WTC11 (cell line): ENCODE results near the gene CD37. TPM values are rescaled to one million over a fixed set of nuclear protein-coding genes. Genes with fewer than 3 reads are reported as not detected.

Experiments used
- ATAC-seq: fragments of 200-7000 bp; cut with Tn5 transposase; 2 replicates; pipeline ENCODE4 v1.10.0; 2021; ENCODE audit warnings: mild to moderate bottlenecking, moderate library complexity
- CTCF ChIA-PET: fragments of 300-600 bp; sonication (Branson Sonifier 250); formaldehyde crosslinking; loops from one replicate; lab custom pipeline; 2021; ENCODE audit warnings: antibody characterized with exemption; lab: Charles Lee
- POLR2A ChIA-PET: fragments of 350-600 bp; sonication (Branson Sonifier 250); formaldehyde crosslinking; loops from one replicate; lab custom pipeline; 2021; ENCODE audit warnings: antibody characterized with exemption; lab: Charles Lee
- DNase-seq: peaks from one replicate; pipeline ENCODE4 v3.0.0; 2021; ENCODE audit warnings: low spot score
- H3K27ac Mint-ChIP-seq: 2 replicates; pipeline ENCODE4 v1.8.0; 2021; ENCODE audit warnings: mixed read lengths
- H3K27me3 Mint-ChIP-seq: 2 replicates; pipeline ENCODE4 v1.8.0; 2021; ENCODE audit warnings: low read depth, mild to moderate bottlenecking, moderate library complexity, mixed read lengths
- H3K36me3 Mint-ChIP-seq: 2 replicates; pipeline ENCODE4 v1.8.0; 2021; ENCODE audit warnings: mixed read lengths
- H3K4me1 Mint-ChIP-seq: 2 replicates; pipeline ENCODE4 v1.8.0; 2022; ENCODE audit warnings: mixed read lengths
- H3K4me3 Mint-ChIP-seq: 2 replicates; pipeline ENCODE4 v1.8.0; 2021; ENCODE audit warnings: mild to moderate bottlenecking, moderate library complexity, mixed read lengths
- H3K9me3 Mint-ChIP-seq: 2 replicates; pipeline ENCODE4 v1.8.0; 2021; ENCODE audit warnings: mixed read lengths
- CREM ChIP-seq: sonication (generic); formaldehyde crosslinking; IDR thresholded peaks from 2 replicates; pipeline ENCODE4 v1.8.1; 2022; ENCODE audit warnings: mild to moderate bottlenecking, missing genetic modification reagents, moderate library complexity
- E2F5 ChIP-seq: sonication (generic); formaldehyde crosslinking; IDR thresholded peaks from 2 replicates; pipeline ENCODE4 v1.8.1; 2022; ENCODE audit warnings: mild to moderate bottlenecking, moderate library complexity, missing genetic modification reagents
- ELF4 ChIP-seq: sonication (generic); formaldehyde crosslinking; IDR thresholded peaks from 2 replicates; pipeline ENCODE4 v1.8.1; 2022; ENCODE audit warnings: low read depth, mild to moderate bottlenecking, moderate library complexity, missing genetic modification reagents
- ETV6 ChIP-seq: sonication (generic); formaldehyde crosslinking; IDR thresholded peaks from 2 replicates; pipeline ENCODE4 v1.8.1; 2022; ENCODE audit warnings: mild to moderate bottlenecking, missing genetic modification reagents
- FOXJ3 ChIP-seq: sonication (generic); formaldehyde crosslinking; IDR thresholded peaks from 2 replicates; pipeline ENCODE4 v1.9.0; 2021; ENCODE audit warnings: missing genetic modification reagents, mild to moderate bottlenecking, borderline replicate concordance
- FOXP1 ChIP-seq: sonication (generic); formaldehyde crosslinking; IDR thresholded peaks from 2 replicates; pipeline ENCODE4 v1.8.0; 2022; ENCODE audit warnings: missing genetic modification reagents, mild to moderate bottlenecking, moderate library complexity, borderline replicate concordance
- KAT7 ChIP-seq: sonication (generic); formaldehyde crosslinking; IDR thresholded peaks from 2 replicates; pipeline ENCODE4 v1.8.1; 2023; ENCODE audit warnings: missing genetic modification reagents, mild to moderate bottlenecking, borderline replicate concordance
- MXD4 ChIP-seq: fragments of 250-450 bp; sonication (Bioruptor Pico); IDR thresholded peaks from 2 replicates; pipeline ENCODE4 v1.8.0; 2021; ENCODE audit warnings: mild to moderate bottlenecking, moderate library complexity, borderline replicate concordance
- NFYB ChIP-seq: sonication (generic); formaldehyde crosslinking; conservative IDR thresholded peaks from 2 replicates; pipeline ENCODE4 v1.8.0; 2022; ENCODE audit warnings: low read depth, missing genetic modification reagents
- NR1H2 ChIP-seq: sonication (generic); formaldehyde crosslinking; IDR thresholded peaks from 2 replicates; pipeline ENCODE4 v1.9.0; 2021; ENCODE audit warnings: mild to moderate bottlenecking, moderate library complexity, missing genetic modification reagents
- NR2C2 ChIP-seq: sonication (generic); formaldehyde crosslinking; IDR thresholded peaks from 2 replicates; pipeline ENCODE4 v1.8.0; 2022; ENCODE audit warnings: mild to moderate bottlenecking, missing genetic modification reagents
- PRRX2 ChIP-seq: fragments of 250-450 bp; sonication (Bioruptor Pico); IDR thresholded peaks from 2 replicates; pipeline ENCODE4 v1.8.0; 2021; ENCODE audit warnings: mild to moderate bottlenecking
- SMAD3 ChIP-seq: sonication (generic); formaldehyde crosslinking; IDR thresholded peaks from 2 replicates; pipeline ENCODE4 v1.8.0; 2022; ENCODE audit warnings: missing genetic modification reagents, mild to moderate bottlenecking, borderline replicate concordance
- SOX15 ChIP-seq: fragments of 250-450 bp; sonication (Bioruptor Pico); IDR thresholded peaks from 2 replicates; pipeline ENCODE4 v1.9.0; 2021; ENCODE audit warnings: mild to moderate bottlenecking
- TCF7 ChIP-seq: sonication (generic); formaldehyde crosslinking; IDR thresholded peaks from 2 replicates; pipeline ENCODE4 v1.8.0; 2022; ENCODE audit warnings: mild to moderate bottlenecking, low read depth, missing genetic modification reagents, moderate library complexity
- TEAD1 ChIP-seq: sonication (generic); formaldehyde crosslinking; IDR thresholded peaks from 2 replicates; pipeline ENCODE4 v1.8.0; 2022; ENCODE audit warnings: mild to moderate bottlenecking, missing genetic modification reagents
- ZNF121 ChIP-seq: sonication (generic); formaldehyde crosslinking; IDR thresholded peaks from 2 replicates; pipeline ENCODE4 v1.8.0; 2023; ENCODE audit warnings: missing genetic modification reagents
- ZNF219 ChIP-seq: sonication (generic); formaldehyde crosslinking; IDR thresholded peaks from 2 replicates; pipeline ENCODE4 v1.8.0; 2023; ENCODE audit warnings: missing genetic modification reagents, mild to moderate bottlenecking, borderline replicate concordance
- ZNF423 ChIP-seq: fragments of 250-450 bp; sonication (Bioruptor Pico); IDR thresholded peaks from 2 replicates; pipeline ENCODE4 v2.1.2; 2022; ENCODE audit warnings: mild to moderate bottlenecking, moderate library complexity
- total RNA-seq: library from RNA; stranded (reverse); gene quantifications from 3 replicates; pipeline ENCODE4 v1.2.3, GENCODE V29; 2021
- TF ChIP-seq, protein P1 (sequence below): sonication (generic); formaldehyde crosslinking; IDR thresholded peaks from 2 replicates; pipeline ENCODE4 v1.8.1; 2023; ENCODE audit warnings: mild to moderate bottlenecking, missing genetic modification reagents
- TF ChIP-seq, protein P2 (sequence below): sonication (generic); formaldehyde crosslinking; IDR thresholded peaks from 2 replicates; pipeline ENCODE4 v1.8.1; 2023; ENCODE audit warnings: mild to moderate bottlenecking, missing genetic modification reagents, moderate library complexity
- TF ChIP-seq, protein P3 (sequence below): sonication (generic); formaldehyde crosslinking; IDR thresholded peaks from 2 replicates; pipeline ENCODE4 v1.8.0; 2022; ENCODE audit warnings: mild to moderate bottlenecking, missing genetic modification reagents
- TF ChIP-seq, protein P4 (sequence below): sonication (generic); formaldehyde crosslinking; IDR thresholded peaks from 2 replicates; pipeline ENCODE4 v1.8.0; 2022; ENCODE audit warnings: mild to moderate bottlenecking, missing genetic modification reagents
- TF ChIP-seq, protein P5 (sequence below): fragments of 250-450 bp; sonication (Bioruptor Pico); IDR thresholded peaks from 2 replicates; pipeline ENCODE4 v1.9.0; 2021; ENCODE audit warnings: mild to moderate bottlenecking

The CD37 gene
- total RNA-seq, 1 experiment from 2014 or later = 1.6 TPM

DNA sequence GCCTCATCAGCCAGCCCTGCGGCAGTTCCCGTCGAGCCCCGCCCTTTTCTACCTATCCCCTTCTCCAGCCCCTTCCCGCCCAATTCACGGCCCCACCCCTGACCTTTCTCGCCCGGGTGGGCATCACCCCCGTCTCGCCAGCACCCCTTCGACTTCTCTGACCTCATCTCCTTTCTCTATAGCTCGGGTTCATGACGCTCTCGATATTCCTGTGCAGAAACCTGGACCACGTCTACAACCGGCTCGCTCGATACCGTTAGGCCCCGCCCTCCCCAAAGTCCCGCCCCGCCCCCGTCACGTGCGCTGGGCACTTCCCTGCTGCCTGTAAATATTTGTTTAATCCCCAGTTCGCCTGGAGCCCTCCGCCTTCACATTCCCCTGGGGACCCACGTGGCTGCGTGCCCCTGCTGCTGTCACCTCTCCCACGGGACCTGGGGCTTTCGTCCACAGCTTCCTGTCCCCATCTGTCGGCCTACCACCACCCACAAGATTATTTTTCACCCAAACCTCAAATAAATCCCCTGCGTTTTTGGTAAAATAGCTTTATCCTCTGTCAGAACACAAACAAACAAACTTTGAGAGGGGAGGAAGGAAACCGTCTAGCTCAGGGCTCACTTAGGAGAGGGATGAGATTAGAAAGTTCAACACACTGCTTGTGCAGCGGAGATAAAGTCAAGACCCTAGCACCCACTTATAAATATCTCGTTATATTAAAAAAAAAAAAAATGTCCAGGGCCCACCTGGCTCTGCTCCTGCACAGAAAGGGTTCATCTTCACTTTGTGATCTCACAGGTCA lies 5.1 kb downstream of the CD37 start:
- Mint-ChIP-seq H3K27me3 (peaks cover 35% of the 10 kb centered on the region), H3K4me1 (peaks cover 23% of the 10 kb centered on the region), H3K9me3 (no peaks in the 10 kb centered on the region), H3K4me3 (peak overlapping the region; percentile 32; the same call in 1 of the 2 replicates), H3K36me3 (peaks cover 49% of the 10 kb centered on the region), H3K27ac (peak overlapping the region; percentile 67; the same call in 1 of the 2 replicates)
- POLR2A ChIA-PET = interaction anchor here (0.6 to 1.7 kb wide), 2 partner anchors 22 to 589 kb away, joined by 3 to 12 read pairs; partner anchors contain the start of gene TEAD2
- DNase-seq (peak; percentile 60), ATAC-seq (no peak)
- CTCF ChIA-PET = interaction anchor here (1.0 to 3.5 kb wide), 15 partner anchors 10 to 347 kb away, joined by 3 to 20 read pairs (median 4); partner anchors contain the start of genes DKKL1, LIN7B, RUVBL2 and TEAD2
- TF ChIP-seq FOXP1 (no peak), FOXJ3 (CRISPR knock-in tag) (no peak), NR2C2 (CRISPR knock-in tag) (no peak), ZNF423 (CRISPR knock-in tag) (no peak), ZNF219 (no peak)
- TF ChIP-seq, protein P1, sequence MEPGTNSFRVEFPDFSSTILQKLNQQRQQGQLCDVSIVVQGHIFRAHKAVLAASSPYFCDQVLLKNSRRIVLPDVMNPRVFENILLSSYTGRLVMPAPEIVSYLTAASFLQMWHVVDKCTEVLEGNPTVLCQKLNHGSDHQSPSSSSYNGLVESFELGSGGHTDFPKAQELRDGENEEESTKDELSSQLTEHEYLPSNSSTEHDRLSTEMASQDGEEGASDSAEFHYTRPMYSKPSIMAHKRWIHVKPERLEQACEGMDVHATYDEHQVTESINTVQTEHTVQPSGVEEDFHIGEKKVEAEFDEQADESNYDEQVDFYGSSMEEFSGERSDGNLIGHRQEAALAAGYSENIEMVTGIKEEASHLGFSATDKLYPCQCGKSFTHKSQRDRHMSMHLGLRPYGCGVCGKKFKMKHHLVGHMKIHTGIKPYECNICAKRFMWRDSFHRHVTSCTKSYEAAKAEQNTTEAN (CRISPR knock-in tag) = no peak
- TF ChIP-seq, protein P2, sequence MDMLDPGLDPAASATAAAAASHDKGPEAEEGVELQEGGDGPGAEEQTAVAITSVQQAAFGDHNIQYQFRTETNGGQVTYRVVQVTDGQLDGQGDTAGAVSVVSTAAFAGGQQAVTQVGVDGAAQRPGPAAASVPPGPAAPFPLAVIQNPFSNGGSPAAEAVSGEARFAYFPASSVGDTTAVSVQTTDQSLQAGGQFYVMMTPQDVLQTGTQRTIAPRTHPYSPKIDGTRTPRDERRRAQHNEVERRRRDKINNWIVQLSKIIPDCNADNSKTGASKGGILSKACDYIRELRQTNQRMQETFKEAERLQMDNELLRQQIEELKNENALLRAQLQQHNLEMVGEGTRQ (CRISPR knock-in tag) = peak; percentile 73

GRCh38 chr19:49340865-49341718 lies 5.9 kb downstream of the CD37 start:
- Mint-ChIP-seq H3K9me3 (no peaks in the 10 kb centered on the region), H3K27me3 (peaks cover 27% of the 10 kb centered on the region), H3K36me3 (peaks cover 55% of the 10 kb centered on the region), H3K4me3 (no peak overlapping the region), H3K4me1 (peaks cover 20% of the 10 kb centered on the region), H3K27ac (no peak overlapping the region)
- TF ChIP-seq E2F5 (CRISPR knock-in tag) = no peak
- no peak for TF ChIP-seq KAT7 (CRISPR knock-in tag)
- no peak for TF ChIP-seq SOX15 (CRISPR knock-in tag)
- no peak for TF ChIP-seq ETV6 (CRISPR knock-in tag)
- TF ChIP-seq, protein P3, sequence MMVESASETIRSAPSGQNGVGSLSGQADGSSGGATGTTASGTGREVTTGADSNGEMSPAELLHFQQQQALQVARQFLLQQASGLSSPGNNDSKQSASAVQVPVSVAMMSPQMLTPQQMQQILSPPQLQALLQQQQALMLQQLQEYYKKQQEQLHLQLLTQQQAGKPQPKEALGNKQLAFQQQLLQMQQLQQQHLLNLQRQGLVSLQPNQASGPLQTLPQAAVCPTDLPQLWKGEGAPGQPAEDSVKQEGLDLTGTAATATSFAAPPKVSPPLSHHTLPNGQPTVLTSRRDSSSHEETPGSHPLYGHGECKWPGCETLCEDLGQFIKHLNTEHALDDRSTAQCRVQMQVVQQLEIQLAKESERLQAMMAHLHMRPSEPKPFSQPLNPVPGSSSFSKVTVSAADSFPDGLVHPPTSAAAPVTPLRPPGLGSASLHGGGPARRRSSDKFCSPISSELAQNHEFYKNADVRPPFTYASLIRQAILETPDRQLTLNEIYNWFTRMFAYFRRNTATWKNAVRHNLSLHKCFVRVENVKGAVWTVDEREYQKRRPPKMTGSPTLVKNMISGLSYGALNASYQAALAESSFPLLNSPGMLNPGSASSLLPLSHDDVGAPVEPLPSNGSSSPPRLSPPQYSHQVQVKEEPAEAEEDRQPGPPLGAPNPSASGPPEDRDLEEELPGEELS (CRISPR knock-in tag) = no peak
- TF ChIP-seq NR1H2 (CRISPR knock-in tag) = no peak
- TF ChIP-seq CREM (CRISPR knock-in tag) = no peak
- TF ChIP-seq SMAD3 = no peak
- TF ChIP-seq PRRX2 = no peak
- TF ChIP-seq ZNF121 (CRISPR knock-in tag) = no peak
- TF ChIP-seq TEAD1 (CRISPR knock-in tag) = no peak
- TF ChIP-seq NFYB (CRISPR knock-in tag) = no peak
- TF ChIP-seq, protein P4, sequence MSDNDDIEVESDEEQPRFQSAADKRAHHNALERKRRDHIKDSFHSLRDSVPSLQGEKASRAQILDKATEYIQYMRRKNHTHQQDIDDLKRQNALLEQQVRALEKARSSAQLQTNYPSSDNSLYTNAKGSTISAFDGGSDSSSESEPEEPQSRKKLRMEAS (CRISPR knock-in tag) = no peak
- TF ChIP-seq TCF7 (CRISPR knock-in tag) = no peak
- TF ChIP-seq, protein P5, sequence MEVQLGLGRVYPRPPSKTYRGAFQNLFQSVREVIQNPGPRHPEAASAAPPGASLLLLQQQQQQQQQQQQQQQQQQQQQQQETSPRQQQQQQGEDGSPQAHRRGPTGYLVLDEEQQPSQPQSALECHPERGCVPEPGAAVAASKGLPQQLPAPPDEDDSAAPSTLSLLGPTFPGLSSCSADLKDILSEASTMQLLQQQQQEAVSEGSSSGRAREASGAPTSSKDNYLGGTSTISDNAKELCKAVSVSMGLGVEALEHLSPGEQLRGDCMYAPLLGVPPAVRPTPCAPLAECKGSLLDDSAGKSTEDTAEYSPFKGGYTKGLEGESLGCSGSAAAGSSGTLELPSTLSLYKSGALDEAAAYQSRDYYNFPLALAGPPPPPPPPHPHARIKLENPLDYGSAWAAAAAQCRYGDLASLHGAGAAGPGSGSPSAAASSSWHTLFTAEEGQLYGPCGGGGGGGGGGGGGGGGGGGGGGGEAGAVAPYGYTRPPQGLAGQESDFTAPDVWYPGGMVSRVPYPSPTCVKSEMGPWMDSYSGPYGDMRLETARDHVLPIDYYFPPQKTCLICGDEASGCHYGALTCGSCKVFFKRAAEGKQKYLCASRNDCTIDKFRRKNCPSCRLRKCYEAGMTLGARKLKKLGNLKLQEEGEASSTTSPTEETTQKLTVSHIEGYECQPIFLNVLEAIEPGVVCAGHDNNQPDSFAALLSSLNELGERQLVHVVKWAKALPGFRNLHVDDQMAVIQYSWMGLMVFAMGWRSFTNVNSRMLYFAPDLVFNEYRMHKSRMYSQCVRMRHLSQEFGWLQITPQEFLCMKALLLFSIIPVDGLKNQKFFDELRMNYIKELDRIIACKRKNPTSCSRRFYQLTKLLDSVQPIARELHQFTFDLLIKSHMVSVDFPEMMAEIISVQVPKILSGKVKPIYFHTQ (CRISPR knock-in tag) = no peak
- TF ChIP-seq MXD4 (CRISPR knock-in tag) = no peak
- no peak for TF ChIP-seq NR2C2 (CRISPR knock-in tag)
- TF ChIP-seq ELF4 (CRISPR knock-in tag) = no peak
- POLR2A ChIA-PET = no interaction called here
- CTCF ChIA-PET = interaction anchor here (1.0 to 3.5 kb wide), 5 partner anchors 13 to 227 kb away, joined by 3 to 20 read pairs (median 11); partner anchors contain the start of gene LIN7B
- ATAC-seq = no peak
- no peak for DNase-seq
